SK-N-DZ (cell line): ENCODE measurements around the gene GAB4.
"Not testable (repeated sequence)": the region's sequence is repeated elsewhere in the genome, so short reads cannot be mapped to it uniquely, and the experiment has no call there.

Experiments
- DNase-seq: peaks from one replicate; pipeline ENCODE4 v3.0.0-alpha.2; 2015; ENCODE audit warnings: low spot score

GAB4 gene

DNA sequence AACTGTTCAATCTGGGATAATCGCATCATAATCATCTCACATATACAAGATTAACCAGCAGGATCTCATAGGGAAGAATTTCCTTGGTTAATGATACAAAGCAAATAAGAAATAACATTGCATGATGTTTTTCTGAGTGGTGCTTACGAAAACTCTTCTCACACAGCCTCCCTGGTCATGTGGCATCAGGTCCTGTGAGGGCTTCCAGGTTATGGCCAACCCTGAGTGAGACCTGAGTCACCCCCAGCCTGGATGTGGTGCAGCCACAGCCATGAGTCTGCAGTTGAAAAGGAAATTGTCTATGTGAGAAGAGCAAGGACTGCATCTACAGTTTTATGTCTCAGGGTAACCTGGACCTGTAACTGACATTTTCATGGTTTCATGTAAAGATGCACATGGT is 92.3 kb downstream of the GAB4 start:
- no peak for DNase-seq

DNA sequence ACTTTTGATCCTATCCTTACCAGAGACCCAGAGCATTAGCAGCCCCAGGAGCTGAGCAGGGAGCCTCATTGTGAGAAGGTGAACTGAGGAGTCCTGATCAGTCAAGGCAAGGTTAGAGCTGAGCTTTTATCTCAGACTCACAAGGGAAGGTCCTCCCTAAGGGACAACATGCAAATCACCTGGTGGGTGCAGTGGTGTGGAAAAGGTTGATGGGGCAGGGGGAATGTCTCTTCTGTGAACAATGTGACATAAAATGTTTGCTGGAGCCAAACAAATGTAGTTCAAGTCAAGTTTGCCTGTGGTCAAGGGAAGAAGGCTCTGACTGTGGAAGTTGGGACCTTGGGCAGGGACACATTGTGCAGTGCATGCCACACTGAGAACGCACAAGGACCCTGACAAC is 93.1 kb downstream of the GAB4 start:
- DNase-seq: not testable (repeated sequence)

DNA sequence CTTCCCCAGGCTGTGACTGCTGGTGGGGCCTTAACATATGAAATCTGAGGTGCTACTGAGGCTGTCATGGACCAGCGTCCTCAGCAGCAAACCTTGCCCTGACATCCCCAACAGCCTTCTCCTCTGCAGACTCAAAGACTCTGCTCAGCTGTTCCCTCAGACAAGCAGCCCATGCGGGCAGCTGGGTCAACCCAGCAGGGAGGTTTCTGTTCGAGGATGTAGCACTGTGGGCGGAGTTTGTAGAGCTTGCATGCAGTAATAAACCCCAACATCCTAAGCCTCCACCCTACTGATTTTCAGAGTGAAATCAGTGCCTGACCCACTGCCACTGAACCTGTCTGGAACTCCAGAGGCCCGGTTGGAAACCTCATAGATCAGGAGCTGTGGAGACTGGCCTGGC is 94.0 kb downstream of the GAB4 start:
- DNase-seq: no peak

DNA sequence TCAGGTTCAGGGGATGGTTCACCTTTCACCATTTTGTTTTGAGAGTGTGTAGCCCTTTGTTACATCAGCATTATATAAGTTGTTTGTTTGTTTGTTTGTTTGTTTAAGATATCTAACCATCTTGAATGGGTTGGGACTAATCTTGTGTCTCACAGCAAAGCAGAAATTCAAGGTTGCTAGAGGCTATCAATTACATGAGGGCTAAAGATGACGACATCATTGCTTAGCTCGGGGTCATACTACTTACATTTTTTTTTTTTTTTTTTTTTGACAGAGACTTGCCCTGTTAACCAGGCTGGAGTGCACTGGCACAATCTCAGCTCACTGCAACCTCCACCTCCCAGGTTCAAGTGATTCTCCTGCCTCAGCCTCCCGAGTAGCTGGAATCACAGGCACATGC is 95.7 kb downstream of the GAB4 start:
- no peak for DNase-seq
